T1000 (cell line): Measurements from ENCODE around the gene VPS35.
"Not testable (repeated sequence)": the region's sequence is repeated elsewhere in the genome, so short reads cannot be mapped to it uniquely, and the experiment has no call there.

ENCODE experiments used
- DNase-seq: peaks from one replicate; lab custom pipeline; 2025; ENCODE audit warnings: mixed read lengths; lab: John Stamatoyannopoulos, UW

Gene VPS35

DNA sequence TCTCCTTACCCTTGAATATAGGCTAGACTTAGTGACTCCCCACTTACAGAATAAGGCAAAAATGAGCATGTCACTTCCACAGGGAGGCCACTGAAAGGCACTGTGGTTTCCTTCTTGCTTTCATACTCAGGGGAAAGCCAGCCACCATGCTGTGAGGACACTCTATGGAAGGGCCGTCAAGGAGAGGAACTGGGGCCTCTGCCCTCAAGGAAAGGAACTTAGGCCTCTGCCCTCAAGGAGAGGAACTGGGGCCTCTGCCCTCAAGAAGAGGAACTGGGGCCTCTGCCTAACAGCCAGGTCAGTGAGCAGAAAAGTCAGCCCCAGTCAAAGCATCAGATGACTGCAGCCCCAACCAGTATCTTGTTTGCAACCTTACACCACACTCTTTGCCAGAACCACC, 30.1 kb downstream of the VPS35 start:
- DNase-seq, result no peak

GRCh38 chr16:46651305-46651704, 37.7 kb downstream of the VPS35 start:
- no peak for DNase-seq

DNA sequence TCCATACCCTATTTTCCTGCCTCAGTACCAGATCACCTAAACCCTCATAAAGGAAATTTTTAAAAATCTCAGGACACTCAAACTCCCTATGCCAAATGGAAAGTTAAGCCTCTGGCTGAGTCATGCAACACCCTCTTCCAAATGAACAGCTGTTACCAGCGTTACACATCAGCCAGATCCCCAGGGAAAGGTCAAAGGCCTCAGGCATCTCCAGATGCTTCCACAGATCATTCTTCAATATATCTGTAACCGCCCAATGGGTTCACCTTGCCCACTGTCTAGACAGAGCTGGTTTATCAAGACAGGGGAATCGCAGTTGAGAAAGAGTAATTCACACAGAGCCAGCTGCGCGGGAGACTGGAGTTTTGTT, 38.7 kb downstream of the VPS35 start:
- no peak for DNase-seq

DNA sequence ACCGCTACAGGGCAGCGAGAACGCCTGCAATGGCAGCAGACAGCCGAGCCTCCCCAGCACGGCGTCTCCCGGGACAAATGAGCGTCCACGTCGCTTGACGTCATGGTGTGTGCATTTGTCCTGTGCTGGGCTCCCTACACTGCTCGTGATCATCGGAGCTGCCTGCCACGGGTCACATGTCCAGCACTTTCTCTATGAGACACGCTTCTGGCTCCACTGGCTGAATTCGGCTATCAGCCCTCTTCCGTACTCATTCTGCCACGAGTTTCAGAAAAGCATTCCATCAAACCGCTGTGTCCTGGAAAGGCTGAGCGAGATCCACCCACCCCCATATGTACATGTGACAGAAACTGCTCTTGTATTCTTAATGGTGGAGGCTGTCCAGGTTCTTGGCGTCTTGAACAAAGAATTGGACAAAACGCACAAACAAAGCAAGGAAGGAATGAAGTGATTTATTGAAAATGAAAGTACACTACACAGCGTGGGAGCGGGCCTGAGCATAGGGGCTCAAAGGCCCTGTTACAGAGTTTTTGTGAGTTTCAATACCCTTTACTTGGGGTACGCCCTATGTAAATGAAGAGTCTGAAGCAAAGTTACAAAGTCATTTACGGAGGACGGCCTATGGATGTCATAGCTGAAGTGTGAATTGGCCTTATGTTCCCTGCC, 39.3 kb downstream of the VPS35 start:
- no peak for DNase-seq

- no peak for DNase-seq
Observed at GRCh38 chr16:46648656-46649055, 40.3 kb downstream of the VPS35 start.

GRCh38 chr16:46638947-46639925, 49.7 kb downstream of the VPS35 start:
- DNase-seq, result no peak

GRCh38 chr16:46632778-46633733, 55.9 kb downstream of the VPS35 start:
- no peak for DNase-seq

DNA sequence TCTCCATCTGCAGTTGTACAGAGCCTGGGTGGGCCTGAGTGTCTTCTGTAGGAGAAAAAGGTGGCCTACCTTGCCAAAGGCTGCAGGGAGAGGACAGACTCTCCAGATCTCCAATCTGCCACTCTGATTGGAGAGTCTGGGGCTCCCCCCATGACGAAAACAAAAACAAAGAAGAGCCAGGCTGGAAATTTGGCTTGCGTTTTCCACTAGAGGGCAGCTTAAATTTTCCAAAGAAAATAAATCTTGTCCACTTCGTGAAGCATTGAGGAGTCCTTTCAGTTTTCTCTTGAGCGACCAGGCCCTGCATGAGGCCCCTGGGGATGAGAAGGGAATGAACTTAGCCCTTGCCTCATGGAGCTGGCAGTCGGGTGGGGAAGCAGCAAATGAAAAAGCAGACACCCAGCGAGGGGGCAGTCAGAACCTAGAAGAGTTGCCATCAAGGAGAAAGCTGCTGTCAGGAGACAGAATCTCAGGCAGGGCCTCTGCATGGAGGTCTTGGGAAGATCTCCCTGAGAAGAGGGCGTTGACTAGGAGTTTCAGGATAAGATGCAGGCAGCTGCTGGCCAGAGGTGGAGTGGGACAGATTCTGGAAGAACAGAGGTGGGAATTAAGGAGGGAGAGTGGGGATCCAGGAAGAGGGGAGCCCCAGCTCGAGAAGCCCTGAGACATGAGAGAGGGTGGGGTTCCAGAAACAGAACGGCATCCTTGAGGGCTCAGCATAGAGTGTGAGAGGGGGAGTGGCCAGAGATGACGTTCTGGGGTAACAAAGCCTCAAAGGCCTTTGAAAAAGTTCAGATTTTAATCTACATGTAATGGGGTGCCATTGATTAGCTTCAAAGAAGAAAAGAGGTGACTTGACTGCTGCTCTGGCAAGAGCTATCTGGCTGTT, 59.4 kb downstream of the VPS35 start:
- no peak for DNase-seq

DNA sequence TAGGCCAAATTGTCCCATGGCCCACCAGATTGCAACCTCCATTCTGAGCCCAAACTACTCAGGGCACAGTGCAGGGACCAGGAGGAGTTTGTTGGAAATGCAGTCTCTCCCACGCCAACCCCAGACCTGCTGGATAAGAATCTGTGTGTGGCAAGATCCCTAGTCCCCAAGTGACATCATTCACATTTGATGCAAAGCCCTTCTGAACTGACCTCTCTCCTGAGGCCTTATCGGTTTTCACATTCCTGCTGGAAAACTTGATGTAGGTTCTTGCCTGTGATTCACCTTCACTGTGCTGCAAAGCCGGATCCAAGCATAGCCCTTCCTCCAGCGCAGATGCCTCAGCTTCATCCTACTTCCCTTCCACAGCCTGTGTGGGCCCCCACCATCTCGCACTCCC, 61.2 kb downstream of the VPS35 start:
- DNase-seq, result no peak

- not testable (repeated sequence) for DNase-seq
Observed at GRCh38 chr16:46626681-46627080, 62.3 kb downstream of the VPS35 start.

DNA sequence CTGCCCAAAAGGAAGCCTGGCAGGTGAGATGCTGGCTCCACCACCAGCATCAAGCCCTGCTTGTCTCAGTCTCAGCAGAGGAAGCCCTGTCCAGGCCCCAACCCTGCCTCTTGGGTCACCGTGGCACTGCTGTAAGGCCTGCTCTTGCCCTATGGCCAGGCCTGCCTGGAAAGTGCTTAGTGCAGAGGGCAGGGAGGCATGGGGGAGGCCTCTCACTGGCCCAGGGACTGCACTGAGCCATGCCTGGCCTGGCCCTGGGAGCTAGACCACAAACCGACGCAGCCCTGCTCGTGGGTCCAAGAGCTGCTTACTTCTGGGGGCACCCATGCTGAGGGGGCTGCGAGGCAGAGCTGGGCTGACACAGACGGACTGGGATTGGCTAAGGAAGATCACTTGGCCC, 64.1 kb downstream of the VPS35 start:
- not testable (repeated sequence) for DNase-seq

DNA sequence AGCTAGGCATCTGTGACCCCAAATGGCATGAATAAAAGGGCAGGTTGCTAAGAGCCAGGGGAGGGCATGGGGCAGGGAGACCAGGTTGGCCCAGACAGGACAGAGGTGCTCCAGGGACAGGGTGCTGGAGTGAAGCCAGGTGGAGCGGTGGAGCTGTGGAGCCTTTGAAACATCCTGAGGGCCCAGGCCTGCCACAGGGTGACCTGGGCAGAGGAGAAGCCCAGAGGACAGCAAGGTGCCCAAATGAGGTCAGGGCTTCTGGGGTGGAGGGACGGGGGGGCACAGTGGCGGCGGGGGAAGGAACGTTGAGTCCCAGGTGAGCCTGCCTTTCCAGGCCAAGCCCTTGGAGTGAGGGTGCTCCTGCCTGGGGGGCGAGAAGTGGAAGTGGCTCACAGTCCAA, 65.3 kb downstream of the VPS35 start:
- DNase-seq, result not testable (repeated sequence)

DNA sequence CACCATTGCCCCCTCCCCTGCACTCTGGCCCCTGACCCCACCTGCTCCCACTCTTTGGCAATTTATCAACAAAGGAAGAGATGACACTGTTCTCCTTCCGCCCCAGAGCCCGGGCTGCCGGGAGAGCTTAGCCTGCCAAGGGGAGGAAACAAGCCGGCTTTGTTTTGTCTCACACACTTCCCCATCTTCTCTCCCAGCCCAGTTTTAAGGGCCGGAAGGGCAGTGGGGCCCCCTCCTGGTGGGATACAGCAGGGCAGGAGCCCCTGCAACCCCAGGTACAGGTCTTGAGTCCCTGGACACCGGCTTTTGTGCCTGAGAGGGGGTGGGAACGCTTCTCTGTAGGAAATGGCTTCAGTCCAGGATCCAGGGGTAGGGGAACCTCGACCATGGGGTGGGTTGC, 65.7 kb downstream of the VPS35 start:
- DNase-seq, result not testable (repeated sequence)

DNA sequence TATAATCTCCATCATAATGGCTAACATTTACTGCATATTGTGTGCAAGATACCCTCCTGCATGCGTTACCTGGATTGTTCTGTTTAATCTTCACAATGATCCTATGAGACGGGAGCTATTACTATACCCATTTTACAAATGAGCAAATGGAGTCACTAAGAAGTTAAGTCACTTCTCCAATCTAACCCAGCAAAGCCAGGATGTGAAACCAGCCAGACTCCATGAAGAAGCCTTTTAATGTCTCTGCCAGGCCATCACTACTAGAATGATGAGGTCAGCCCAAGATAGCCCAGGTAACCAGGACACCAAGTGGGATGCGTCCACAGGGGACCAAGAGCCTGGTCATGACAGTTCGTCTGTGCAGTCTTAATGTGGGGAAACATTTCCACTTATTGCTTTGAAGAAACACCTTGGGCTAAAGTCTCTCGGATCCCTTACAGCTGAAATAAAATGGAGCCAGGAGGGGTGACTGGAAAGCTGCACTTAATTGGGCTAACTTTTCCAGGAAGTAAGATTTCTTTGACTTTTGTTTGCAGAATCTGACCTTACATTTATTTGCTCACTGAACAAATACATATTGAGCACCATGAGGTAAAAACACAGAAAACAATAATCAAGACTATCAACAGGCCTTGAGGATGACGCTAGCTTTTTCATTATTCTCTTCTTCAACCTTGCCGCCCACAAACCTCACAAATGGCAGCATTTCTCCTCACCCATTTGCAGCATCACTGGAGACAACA, 66.9 kb downstream of the VPS35 start:
- no peak for DNase-seq

DNA sequence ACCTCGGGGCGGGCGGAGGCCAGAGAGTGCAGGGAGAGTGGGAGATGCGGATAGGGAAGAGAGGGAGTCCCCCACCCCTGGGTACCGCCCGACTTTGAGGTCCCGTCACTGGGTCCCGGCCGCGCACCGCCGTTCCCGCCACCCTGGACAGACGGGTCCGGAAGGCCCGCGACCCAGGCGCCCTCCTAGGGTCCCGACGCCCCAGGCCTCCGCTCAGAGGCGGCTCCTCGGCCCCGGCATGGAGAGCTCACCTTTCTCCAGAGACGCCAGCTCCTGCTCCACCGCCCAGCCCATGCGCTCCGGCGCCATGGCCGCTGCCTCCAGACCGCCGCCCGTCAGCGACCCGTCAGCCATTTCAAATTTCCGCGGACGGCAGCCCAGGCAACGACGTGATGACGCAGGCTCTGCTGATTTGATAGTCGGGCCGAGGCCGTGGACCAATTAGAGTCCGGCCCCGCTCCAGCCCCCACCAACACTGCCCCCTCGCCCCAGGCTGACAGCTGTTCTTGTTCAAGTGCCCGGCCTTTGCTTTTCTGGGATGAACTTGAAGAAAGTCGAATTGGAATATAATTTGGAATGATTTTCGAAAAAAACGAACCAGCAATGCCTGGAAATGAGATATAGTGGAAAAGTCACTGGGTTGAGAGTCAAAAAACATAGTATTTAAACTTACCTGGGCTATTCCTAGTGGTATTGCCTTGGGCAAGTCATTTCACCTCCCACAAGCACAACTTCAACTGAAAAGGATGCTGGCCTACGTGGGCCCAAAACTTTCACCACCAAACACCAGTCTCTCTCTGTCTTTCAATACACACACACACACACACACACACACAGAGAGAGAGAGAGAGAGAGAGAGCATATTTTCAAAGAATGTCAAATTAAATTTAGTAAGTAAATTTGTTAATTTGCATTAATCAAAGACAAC, 67.7 kb downstream of the VPS35 start, which contains the start of gene SHCBP1:
Gene SHCBP1, minus strand, starts transcription at position 374 of the 928 bp plus-strand sequence. Its CDS starts 20 bp downstream, at position 354.
- DNase-seq, result peak; percentile 63

DNA sequence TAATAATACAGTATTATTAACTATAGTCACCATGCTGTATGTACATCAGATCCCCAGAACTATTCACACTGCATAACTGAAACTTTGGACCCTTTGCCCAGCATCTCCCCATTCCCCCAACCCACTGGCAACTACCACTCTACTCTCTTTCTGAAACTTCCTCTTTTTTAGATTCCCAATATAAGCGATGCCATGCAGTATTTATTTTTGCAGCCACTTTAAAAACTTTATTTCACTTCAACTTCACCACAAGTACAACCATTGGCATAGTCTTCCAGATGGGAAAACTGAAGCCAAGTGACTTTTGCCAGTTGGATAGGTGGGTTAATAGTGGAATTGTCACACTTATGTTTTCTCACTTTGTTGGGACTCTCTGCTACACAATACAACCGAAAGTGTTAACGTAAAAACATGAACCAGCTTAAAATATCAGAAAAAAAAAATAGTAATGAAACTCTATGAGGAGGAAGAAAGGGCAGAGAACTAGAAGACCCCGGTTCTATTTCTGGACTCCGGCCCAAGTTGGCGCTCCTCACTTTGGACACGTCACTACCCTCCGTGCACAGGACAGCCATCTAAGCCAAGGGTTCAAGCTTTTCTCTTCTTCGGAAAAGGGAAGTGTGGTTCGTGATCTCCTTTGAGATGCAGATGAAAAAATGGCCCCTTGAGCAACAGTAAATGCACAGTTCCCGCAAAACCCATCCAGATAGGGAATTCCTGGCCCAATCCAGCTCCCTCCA, 68.5 kb downstream of the VPS35 start:
- DNase-seq, result no peak

DNA sequence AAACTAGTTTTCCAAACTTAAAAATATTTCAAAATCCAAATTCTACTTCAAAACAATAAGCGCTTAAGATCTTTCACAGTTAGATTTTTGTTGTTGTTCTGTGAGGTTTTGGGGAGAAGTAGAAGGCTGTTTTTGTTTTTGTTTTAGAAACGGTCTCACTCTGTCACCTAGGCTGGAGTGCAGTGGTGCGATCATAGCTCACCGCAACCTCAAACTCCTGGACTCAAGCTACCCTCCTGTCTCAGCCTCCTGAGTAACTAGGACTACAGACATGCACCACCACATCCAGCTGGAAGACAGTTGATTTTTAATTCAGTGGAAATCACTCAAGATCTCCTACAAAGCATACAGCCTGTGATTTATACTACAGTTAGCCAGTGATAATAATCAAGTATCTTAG, 70.5 kb downstream of the VPS35 start:
- DNase-seq, result no peak

DNA sequence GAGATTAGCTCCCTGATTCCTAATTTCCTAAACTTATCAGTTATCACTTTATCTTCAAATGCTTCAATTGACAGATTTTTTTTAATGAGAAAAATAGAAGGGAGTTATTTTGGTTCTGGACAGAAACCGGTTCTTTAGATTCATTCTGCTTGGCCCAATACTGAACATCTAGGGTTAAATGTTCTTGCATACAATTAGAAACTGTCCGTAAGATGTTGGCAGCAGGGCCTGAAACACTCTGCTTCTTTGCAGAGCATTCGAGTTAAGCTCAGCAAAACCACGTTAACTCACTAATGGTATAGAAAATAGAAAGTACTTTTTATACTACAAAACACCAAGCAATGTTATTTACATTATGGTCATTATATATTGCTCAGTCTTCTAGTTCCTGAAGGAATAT, 75.0 kb downstream of the VPS35 start:
- no peak for DNase-seq
